Breast epithelium (tissue), 3 donors: ENCODE results near the gene TBC1D14.

ENCODE experiments used
- CTCF ChIP-seq, 3 donors: fragments of 450-650 bp; IDR thresholded peaks; one replicate each; pipeline ENCODE4 v1.5.1; 2016 to 2017; ENCODE audit warnings: antibody characterized with exemption in 3 of 3, mild to moderate bottlenecking in 3 of 3, moderate library complexity in 3 of 3
- POLR2A ChIP-seq: fragments of 450-650 bp; IDR thresholded peaks from one replicate; pipeline ENCODE4 v1.6.1; 2016; ENCODE audit warnings: antibody characterized with exemption, mild to moderate bottlenecking, moderate library complexity
- POLR2AphosphoS5 ChIP-seq, 3 donors: sonication (generic); formaldehyde crosslinking; IDR thresholded peaks; one replicate each; pipeline ENCODE4 v1.6.1; 2017; ENCODE audit warnings: antibody characterized with exemption in 3 of 3

- TF ChIP-seq POLR2A (no peak), CTCF (IDR thresholded peaks at IDR 0.05) (no peak), POLR2AphosphoS5 (IDR thresholded peaks at IDR 0.05) (no peak)
These were observed 34.2 kb upstream of the TBC1D14 start for GRCh38 chr4:6875431-6875831.
